ENCODE results near the gene PBX1.

The PBX1 gene

GRCh38 chr1:164664127-164664526 is 105.1 kb downstream of the PBX1 start:
- no peak for DNase-seq

DNA sequence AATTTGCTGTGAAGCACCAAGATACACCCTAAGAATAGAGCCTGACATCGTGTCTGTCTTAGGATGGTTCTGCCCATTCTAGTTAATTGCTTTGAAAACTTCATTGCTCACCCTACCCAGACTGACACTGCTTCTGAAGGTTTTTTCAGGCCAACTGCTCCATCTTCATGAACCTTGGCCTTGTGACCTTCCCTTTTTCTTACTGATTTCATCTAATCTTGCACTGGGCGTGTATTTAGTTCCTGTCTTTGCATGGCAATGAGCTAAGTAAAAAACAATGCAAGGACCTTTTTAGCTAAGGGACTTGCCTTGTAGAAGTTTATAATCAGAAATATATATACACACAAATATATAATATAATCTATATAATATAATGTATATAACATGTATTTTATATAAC is 108.0 kb downstream of the PBX1 start:
- DNase-seq: no peak

DNA sequence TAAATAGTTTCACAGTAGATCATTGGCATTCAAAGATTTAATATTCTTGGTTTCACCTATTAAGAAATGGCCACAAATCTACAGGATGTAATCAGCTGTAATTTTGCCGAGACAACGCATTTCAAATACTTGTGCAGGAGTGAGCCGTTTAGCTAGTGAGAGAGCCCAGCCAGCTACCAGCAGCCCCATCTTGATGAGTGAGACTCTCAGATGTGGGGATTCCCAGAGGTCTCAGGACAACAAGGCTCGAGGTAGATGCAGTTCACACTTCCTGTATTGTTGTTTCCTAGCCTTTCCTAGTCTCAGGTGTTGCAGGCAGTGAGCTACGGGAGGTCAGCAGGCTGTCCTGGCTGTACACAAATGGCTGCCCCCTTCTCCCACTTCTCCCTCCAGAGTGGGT is 108.6 kb downstream of the PBX1 start:
- DNase-seq: no peak

- no peak for DNase-seq
These were observed 109.8 kb downstream of the PBX1 start for GRCh38 chr1:164668491-164669400.

DNA sequence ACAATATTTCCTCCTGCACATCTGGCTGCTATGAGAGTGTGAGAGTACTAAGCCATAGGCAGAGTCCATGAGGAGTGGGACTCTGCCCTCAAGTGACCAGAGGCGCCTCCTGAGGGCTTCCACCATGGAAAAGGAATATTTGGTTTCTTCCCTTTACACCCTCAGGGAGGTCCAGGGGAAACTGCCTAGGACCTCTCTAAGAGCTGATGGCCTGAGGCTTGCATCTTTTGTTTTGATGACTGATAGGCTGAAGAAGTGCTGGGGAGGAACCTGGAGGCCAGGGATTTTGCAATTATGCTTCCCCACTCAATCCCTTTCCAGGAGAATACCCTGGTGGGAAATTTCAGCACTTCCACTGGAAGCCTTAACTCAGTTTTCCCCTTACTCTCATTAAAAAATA is 111.0 kb downstream of the PBX1 start:
- no peak for DNase-seq

GRCh38 chr1:164670786-164671185 is 111.8 kb downstream of the PBX1 start:
- no peak for DNase-seq

- DNase-seq: no peak
These were observed 112.5 kb downstream of the PBX1 start for GRCh38 chr1:164671323-164671965.

- DNase-seq: no peak
These were observed 113.1 kb downstream of the PBX1 start for GRCh38 chr1:164671966-164672571.

DNA sequence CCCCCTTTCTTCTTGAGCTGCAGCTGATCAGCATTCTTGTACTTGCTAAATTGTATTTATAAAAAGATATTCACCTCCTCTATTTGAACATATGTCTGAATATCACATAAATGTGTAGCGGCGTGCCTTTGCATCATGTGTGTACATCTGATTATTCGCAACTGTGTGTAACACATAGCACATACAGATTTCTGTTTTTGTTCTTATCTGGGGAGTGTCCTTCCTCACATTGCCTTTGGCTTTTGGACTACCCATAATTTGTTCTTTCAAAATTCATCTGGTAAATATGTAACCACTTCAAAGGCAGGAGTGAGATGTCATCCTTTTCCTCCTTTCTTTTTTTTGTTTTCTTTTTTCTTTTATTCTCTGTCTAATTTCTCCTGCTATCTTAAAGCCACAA is 113.6 kb downstream of the PBX1 start:
- DNase-seq: no peak

DNA sequence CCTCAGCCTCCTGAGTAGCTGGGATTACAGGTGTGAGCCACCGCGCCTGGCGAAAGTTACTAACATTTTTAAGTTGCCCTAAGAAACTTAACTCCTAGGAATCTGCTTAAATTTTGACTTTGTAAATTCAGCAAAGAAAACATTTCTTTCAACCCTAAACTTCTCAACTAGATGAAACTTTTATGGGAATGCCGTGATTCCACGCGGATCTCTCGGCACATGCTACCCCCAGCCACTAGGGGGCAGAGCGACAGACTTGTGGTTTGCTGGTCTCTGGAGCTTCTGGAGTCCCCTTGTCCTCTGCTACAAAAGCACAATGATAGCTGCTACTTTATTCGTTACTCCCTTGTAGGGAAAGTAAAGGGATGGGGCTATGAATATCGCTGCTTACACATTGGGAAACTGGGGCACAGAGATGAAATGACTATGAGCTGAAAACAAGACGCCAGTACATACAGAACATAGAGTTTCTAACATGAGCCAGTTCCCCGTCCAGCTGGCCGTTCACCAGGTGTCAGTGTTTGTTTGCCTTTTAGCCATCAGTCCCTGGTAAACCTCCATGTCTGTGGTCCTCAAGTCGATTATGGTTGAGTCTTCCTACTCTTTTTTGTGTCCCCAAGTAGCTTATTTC is 114.7 kb downstream of the PBX1 start:
- DNase-seq: peak in 1 of 56 donors; percentile 4

GRCh38 chr1:164675342-164675904 is 116.4 kb downstream of the PBX1 start:
- peak in 2 of 56 donors; percentile 6 to 7 for DNase-seq

DNA sequence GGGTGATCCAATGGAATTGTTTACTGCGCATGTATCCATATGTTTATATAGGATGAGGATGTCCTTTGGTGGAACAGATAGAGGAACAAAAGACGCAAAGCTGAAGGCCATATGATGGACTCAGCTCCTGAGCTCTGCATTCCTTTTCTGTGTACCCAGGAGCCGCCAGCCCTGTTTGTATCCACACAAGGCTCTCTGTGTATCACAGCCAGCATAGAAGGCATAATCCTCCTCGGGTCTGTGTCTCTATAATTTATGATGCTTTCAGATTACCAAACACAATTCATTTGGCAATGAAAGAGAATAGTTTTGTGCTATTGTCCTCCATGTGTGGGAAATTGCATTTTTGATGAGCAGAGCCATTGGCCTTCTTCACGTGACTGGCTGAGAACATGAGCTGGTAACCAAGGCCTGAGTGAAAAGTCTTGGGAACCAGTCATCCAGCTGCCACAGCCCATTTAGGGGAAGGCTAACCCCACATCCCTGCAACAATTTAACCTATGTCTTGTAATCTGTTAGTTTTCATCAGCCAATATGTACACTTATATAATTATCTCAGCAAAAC is 119.2 kb downstream of the PBX1 start:
- peak in 3 of 56 donors; percentile 7 to 27 (median 13) for DNase-seq

DNA sequence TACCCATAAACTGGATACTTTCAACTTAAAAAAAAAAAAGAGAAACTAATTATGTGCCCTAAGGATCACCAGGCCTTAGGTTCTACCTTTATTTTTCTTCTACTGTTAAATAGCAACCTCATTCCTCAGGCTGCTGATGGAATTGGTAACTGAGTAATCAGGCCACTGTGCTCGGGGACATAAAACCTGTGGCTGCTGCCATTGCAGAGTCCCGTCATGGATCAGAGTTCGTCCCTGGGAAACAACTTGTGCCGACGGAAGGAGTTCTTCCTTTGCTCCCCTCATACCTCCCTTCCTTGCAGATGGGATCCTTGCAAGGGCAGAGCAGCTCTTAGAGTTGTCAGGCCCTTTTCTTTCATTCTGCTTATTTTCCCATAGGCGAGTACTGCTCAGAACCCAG is 123.6 kb downstream of the PBX1 start:
- no peak for DNase-seq

- no peak for DNase-seq
These were observed 124.3 kb downstream of the PBX1 start for GRCh38 chr1:164683235-164683634.

GRCh38 chr1:164685266-164686035 is 126.5 kb downstream of the PBX1 start:
- DNase-seq: no peak

DNA sequence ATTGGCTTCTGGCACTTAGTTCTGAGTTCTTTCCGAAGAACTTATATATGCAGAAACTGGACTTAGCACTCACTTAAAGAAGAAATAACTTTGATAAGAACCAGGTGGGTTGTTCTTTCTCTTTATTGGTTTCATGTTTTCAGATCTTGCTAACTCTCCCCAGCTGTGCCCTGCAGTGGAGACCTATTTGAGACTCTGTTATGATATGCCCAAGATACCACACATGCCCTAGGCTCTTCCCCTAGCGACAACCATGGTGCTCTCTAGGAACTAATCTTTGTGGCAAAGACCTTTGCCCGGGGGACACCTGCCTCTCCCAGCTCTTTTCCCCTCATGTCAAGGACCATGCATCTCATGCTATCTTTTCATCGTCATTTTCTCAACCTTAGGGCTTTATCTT is 128.8 kb downstream of the PBX1 start:
- no peak for DNase-seq

- no peak for DNase-seq
These were observed 129.8 kb downstream of the PBX1 start for GRCh38 chr1:164688791-164689190.

GRCh38 chr1:164689672-164690511 is 130.9 kb downstream of the PBX1 start:
- DNase-seq: peak in 1 of 56 donors; percentile 17

DNA sequence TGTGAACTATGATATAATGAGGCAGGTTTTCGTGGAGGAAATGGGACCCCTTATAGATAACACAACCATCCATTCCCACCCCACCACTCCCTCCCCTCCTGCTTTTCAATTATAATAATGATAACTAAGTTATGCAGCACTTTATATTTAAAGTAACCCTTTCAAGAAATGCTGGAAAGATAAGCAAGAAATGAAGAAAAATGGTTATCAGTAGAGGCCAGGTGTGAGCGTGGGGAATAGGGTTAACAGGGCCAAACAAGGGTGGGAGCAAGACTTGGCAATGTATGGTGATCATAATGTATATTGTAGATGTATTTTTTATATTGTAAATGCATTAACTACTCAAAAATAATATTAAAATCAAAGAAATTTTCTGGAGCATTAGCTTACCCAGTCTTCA is 133.4 kb downstream of the PBX1 start:
- no peak for DNase-seq

Measured in nucleus accumbens (tissue), 56 donors.